ENCODE measurements around the gene MYOCOS. TPM values are rescaled to one million over a fixed set of nuclear protein-coding genes. Genes with fewer than 3 reads are reported as not detected.
A peak's percentile ranks its signal among the peaks of the same experiment; 100 is the strongest.
"Not testable (repeated sequence)": the region's sequence is repeated elsewhere in the genome, so short reads cannot be mapped to it uniquely, and the experiment has no call there.

The MYOCOS gene
- total RNA-seq, 1 donor from 2014 or later: 0.08 TPM

DNA sequence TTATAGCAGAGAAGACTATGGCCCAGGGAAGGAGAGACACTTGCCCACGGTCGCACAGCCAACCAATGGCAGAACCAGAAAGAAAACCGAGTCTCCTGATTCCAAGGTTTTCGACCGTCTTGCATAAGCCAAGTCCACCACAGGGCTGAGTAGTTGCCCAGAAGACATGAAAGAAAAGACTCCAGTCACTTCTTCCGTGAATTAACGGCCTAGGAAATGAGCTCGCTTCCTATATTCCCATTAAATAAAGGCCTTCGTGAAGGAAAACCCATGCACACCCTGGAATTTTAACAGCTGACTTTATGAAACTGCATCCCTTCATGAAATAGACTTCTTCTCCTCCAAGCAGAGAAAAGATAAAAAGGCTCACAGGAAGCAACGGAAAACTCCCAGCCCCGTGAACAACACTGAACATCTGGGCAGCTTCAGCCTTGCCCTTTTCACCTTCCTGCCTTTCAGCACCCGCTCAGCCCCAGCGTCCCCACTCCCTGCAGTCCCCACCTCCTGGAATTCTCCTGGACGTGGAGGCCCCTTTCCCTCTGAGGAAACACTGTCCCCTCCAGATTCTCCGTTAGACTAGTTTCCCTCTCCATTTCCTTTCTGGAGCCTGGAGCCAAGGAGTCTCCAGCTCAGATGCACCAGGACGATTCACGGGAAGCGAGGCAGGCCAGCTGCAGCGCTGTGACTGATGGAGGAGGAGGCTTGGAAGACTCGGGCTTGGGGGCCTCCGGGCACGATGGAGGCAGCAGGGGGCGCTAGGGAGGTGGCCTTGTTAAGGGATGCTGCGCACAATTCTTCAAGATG is 33.1 kb downstream of the MYOCOS start:
- Mint-ChIP-seq H3K27me3 (ENCODE audit: insufficient read depth) (peaks cover 25% of the 10 kb centered on the region), H3K9me3 (no peaks in the 10 kb centered on the region), H3K36me3 (ENCODE audit: low read depth) (no peaks in the 10 kb centered on the region), H3K4me3 (peak overlapping the region; percentile 60), H3K4me1 (ENCODE audit: low read depth) (peaks cover 13% of the 10 kb centered on the region), H3K27ac (no peak overlapping the region)
- peak; percentile 54 for DNase-seq (ENCODE audit: low spot score)
- intact Hi-C loops (cut with micrococcal nuclease): loop anchor here (1.0 to 5.0 kb wide), 5 partner anchors 62 to 330 kb away; partner anchors contain the start of genes DNM3, METTL13 and VAMP4

GRCh38 chr1:171655746-171656116 is 33.7 kb downstream of the MYOCOS start:
- intact Hi-C loops (cut with micrococcal nuclease): loop anchor here (1.0 to 5.0 kb wide), 5 partner anchors 62 to 329 kb away; partner anchors contain the start of genes DNM3, METTL13 and VAMP4
- Mint-ChIP-seq H3K36me3 (ENCODE audit: low read depth) (no peaks in the 10 kb centered on the region), H3K4me1 (ENCODE audit: low read depth) (peaks cover 13% of the 10 kb centered on the region), H3K27me3 (ENCODE audit: insufficient read depth) (peaks cover 24% of the 10 kb centered on the region), H3K27ac (no peak overlapping the region), H3K4me3 (no peak overlapping the region), H3K9me3 (no peaks in the 10 kb centered on the region)
- no peak for DNase-seq (ENCODE audit: low spot score)

DNA sequence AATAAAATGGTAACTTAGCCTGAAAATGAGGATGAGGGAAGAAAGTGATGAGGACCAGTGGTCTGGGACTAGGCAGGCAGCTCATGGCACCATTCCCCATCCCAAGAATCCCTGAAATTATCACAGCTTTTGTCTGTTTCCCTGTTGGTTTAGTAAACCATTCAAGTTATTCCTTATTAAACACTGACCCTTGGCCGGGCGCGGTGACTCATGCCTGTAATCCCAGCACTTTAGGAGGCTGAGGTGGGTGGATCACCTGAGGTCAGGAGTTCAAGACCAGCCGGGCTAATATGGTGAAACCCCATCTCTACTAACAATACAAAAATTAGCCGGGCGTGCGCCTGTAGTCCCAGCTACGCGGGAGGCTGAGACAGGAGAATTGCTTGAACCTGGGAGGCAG is 34.2 kb downstream of the MYOCOS start:
- H3K4me1 Mint-ChIP-seq (ENCODE audit: low read depth): peaks cover 13% of the 10 kb centered on the region
- intact Hi-C loops (cut with micrococcal nuclease): loop anchor here (5.0 kb wide), 2 partner anchors 61 to 186 kb away; partner anchors contain the start of gene DNM3
- H3K27ac Mint-ChIP-seq; H3K36me3 Mint-ChIP-seq (ENCODE audit: low read depth); H3K9me3 Mint-ChIP-seq; H3K4me3 Mint-ChIP-seq; DNase-seq (ENCODE audit: low spot score): not testable (repeated sequence)
- peaks cover 19% of the 10 kb centered on the region for H3K27me3 Mint-ChIP-seq (ENCODE audit: insufficient read depth)

DNA sequence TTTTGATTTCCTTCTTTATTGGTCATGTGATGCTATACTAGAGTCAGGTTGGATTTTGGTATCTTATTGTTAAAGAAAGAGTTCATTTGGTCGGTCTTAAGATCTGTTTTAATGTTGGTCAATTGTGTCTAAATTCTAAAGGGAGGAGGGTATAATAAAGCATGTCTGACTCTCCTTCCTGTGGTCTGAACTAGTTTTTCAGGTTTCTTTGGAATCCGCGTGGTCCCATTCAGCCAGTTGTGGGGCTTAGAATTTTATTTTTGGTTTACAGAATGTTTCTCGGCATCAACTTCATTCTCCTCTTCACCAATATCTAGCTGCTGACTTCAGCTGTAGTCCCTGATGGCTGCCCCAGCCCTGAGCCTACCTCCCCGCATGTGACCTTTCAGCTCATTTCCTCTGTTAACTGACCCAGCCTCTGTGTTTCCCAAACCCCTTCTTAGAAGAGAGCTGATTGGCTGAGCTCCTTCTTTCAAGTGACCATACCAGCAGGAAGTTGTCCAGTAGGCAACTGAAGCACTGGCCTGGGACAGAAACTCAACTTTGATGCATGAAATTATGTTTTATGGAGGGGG is 39.1 kb downstream of the MYOCOS start:
- intact Hi-C loops (cut with micrococcal nuclease): no loop called here
- Mint-ChIP-seq H3K27me3 (ENCODE audit: insufficient read depth) (peaks cover 6% of the 10 kb centered on the region), H3K4me1 (ENCODE audit: low read depth) (no peaks in the 10 kb centered on the region), H3K9me3 (no peaks in the 10 kb centered on the region), H3K36me3 (ENCODE audit: low read depth) (no peaks in the 10 kb centered on the region), H3K4me3 (no peak overlapping the region), H3K27ac (no peak overlapping the region)
- no peak for DNase-seq (ENCODE audit: low spot score)

GRCh38 chr1:171663036-171663853 is 41.2 kb downstream of the MYOCOS start:
- Mint-ChIP-seq H3K27me3 (ENCODE audit: insufficient read depth) (peaks cover 6% of the 10 kb centered on the region), H3K36me3 (ENCODE audit: low read depth) (no peaks in the 10 kb centered on the region), H3K27ac (no peak overlapping the region), H3K4me3 (no peak overlapping the region), H3K9me3 (no peaks in the 10 kb centered on the region), H3K4me1 (ENCODE audit: low read depth) (no peaks in the 10 kb centered on the region)
- no peak for DNase-seq (ENCODE audit: low spot score)
- intact Hi-C loops (cut with micrococcal nuclease): no loop called here

DNA sequence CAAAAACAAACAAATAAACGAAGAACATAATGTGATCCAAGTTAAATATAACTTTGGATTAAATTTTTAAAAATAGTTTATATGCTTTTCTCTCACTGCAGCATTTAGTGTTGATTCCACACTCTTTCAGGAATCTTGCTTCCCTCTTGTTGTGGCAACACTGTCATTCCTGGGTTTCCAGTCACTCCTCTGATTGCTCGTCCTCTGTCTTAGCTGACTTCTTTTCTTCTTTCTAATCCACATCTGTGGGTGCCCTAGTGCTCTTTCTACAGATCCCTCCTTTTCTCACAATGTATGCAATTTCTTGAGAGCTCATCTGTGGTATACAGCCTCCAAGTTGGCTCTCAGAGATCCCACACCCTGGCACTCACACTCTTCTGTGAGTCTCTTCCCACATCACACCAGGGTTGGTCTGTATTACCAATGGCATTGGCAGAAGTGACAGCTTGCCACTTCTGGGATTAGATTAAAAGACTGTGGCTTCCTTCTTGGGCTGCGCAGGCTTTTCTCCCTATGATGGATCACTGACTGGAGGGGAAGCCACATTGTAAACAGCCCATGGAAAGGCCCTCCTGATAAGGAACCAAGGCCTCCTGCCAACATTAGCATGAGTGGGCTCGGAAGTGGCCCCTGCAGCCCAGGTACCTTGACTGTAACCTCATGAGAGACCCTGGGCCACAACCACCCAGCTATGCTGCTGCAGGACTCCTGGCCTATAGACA is 42.0 kb downstream of the MYOCOS start:
- no peaks in the 10 kb centered on the region for H3K4me1 Mint-ChIP-seq (ENCODE audit: low read depth)
- intact Hi-C loops (cut with micrococcal nuclease): no loop called here

DNA sequence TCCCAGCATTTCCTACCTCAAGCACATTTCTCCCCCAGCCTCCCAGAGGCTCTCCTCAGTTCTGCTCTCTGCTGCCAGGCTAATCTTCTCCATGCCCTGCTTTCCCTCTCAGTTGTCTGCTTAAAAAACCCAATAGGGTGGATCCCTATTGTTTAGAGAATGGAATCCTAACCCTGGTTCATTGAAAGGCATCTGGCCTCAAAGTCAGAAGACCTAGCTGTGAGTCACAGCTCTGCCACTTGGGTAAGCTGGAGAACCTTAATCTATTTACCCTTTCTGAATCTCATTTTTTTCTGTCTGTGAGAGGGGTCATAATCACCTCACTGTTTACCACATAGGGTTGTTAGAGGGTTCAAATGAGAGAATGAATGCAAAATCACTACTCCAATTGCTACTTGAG is 42.9 kb downstream of the MYOCOS start:
- intact Hi-C loops (cut with micrococcal nuclease): no loop called here
- Mint-ChIP-seq H3K36me3 (ENCODE audit: low read depth) (no peaks in the 10 kb centered on the region), H3K27ac (no peak overlapping the region), H3K9me3 (no peaks in the 10 kb centered on the region), H3K4me1 (ENCODE audit: low read depth) (no peaks in the 10 kb centered on the region), H3K4me3 (no peak overlapping the region), H3K27me3 (ENCODE audit: insufficient read depth) (peaks cover 6% of the 10 kb centered on the region)
- DNase-seq (ENCODE audit: low spot score): no peak

More for the DNA sequence above, 42.0 kb downstream of the MYOCOS start:
- H3K27me3 Mint-ChIP-seq (ENCODE audit: insufficient read depth): peaks cover 6% of the 10 kb centered on the region
- H3K9me3 Mint-ChIP-seq: no peaks in the 10 kb centered on the region
- no peak overlapping the region for H3K4me3 Mint-ChIP-seq
- no peak for DNase-seq (ENCODE audit: low spot score)
- no peak overlapping the region for H3K27ac Mint-ChIP-seq
- H3K36me3 Mint-ChIP-seq (ENCODE audit: low read depth): no peaks in the 10 kb centered on the region

GRCh38 chr1:171666114-171666769 is 44.2 kb downstream of the MYOCOS start:
- intact Hi-C loops (cut with micrococcal nuclease): no loop called here
- Mint-ChIP-seq H3K36me3 (ENCODE audit: low read depth) (no peaks in the 10 kb centered on the region), H3K4me1 (ENCODE audit: low read depth) (no peaks in the 10 kb centered on the region), H3K4me3 (no peak overlapping the region), H3K9me3 (no peaks in the 10 kb centered on the region), H3K27me3 (ENCODE audit: insufficient read depth) (peaks cover 6% of the 10 kb centered on the region), H3K27ac (no peak overlapping the region)
- DNase-seq (ENCODE audit: low spot score): no peak

DNA sequence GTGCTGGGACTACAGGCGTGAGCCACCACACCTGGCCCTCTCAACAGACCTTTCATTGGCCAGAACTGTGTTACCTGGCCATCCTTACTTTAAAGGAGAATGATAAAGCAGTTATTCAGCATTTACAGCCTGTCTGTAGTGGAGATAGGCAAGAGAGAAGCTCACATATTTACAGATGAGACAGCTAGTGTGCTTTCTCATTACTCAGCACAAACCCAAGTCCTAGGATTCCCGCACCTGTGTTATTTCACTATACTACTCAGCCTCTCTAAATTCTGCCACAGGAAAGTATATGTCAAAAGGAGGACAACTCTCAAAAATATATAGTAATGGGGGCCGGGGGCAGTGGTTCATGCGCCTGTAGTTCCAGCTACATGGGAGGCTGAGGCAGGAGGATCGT is 46.3 kb downstream of the MYOCOS start:
- intact Hi-C loops (cut with micrococcal nuclease): no loop called here
- no peaks in the 10 kb centered on the region for H3K4me1 Mint-ChIP-seq (ENCODE audit: low read depth)
- H3K27ac Mint-ChIP-seq: no peak overlapping the region
- H3K4me3 Mint-ChIP-seq: no peak overlapping the region
- no peaks in the 10 kb centered on the region for H3K36me3 Mint-ChIP-seq (ENCODE audit: low read depth)
- DNase-seq (ENCODE audit: low spot score): no peak
- no peaks in the 10 kb centered on the region for H3K9me3 Mint-ChIP-seq
- H3K27me3 Mint-ChIP-seq (ENCODE audit: insufficient read depth): peaks cover 10% of the 10 kb centered on the region

DNA sequence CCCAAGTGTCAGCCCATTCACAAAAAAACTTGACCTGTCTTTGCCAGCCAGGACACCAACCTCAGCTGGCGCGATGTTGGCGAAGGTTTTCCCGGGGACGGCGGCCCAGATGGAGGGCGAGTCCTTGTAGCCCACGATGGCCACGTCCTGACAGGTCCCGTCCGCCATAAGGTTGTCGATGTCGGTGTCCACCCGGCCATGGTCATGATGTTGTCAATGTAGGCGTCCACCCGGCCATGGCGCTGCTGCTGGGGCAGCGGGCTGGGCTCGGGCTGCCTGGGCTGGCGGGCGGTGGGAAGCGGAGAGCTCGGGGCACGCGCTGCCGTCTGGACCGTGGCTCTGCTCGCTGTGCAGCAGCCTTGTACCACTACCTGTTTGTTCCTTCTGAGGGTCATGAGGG is 48.7 kb downstream of the MYOCOS start:
- no peaks in the 10 kb centered on the region for H3K4me1 Mint-ChIP-seq (ENCODE audit: low read depth)
- H3K27me3 Mint-ChIP-seq (ENCODE audit: insufficient read depth): peaks cover 13% of the 10 kb centered on the region
- H3K9me3 Mint-ChIP-seq: no peaks in the 10 kb centered on the region
- no peak overlapping the region for H3K27ac Mint-ChIP-seq
- no peak overlapping the region for H3K4me3 Mint-ChIP-seq
- no peak for DNase-seq (ENCODE audit: low spot score)
- intact Hi-C loops (cut with micrococcal nuclease): no loop called here
- H3K36me3 Mint-ChIP-seq (ENCODE audit: low read depth): no peaks in the 10 kb centered on the region

- Mint-ChIP-seq H3K36me3 (ENCODE audit: low read depth) (no peaks in the 10 kb centered on the region), H3K9me3 (no peaks in the 10 kb centered on the region), H3K27ac (no peak overlapping the region), H3K4me1 (ENCODE audit: low read depth) (no peaks in the 10 kb centered on the region), H3K27me3 (ENCODE audit: insufficient read depth) (peaks cover 19% of the 10 kb centered on the region), H3K4me3 (no peak overlapping the region)
- intact Hi-C loops (cut with micrococcal nuclease): no loop called here
- DNase-seq (ENCODE audit: low spot score): no peak
These were observed 52.7 kb downstream of the MYOCOS start for GRCh38 chr1:171674431-171675405.

Data from activated T-helper 1 cell treated with anti-CD3 and anti-CD28 coated beads, Interleukin-12 subunit alpha, Interleukin-12 subunit beta, Interleukin-2, Interleukin-4 antibody, amounts not matched to agents 30 ng/mL and 10 ng/mL and 1 ng/mL, durations not matched to agents 14 hours and 24 hours and 36 hours (primary cell).